COLO668 (cell line): ENCODE results near the gene MPL.

Source experiments
- DNase-seq: peaks from one replicate; lab custom pipeline; 2025; ENCODE audit not compliant: unreplicated experiment; lab: John Stamatoyannopoulos, UW

Gene MPL

DNA sequence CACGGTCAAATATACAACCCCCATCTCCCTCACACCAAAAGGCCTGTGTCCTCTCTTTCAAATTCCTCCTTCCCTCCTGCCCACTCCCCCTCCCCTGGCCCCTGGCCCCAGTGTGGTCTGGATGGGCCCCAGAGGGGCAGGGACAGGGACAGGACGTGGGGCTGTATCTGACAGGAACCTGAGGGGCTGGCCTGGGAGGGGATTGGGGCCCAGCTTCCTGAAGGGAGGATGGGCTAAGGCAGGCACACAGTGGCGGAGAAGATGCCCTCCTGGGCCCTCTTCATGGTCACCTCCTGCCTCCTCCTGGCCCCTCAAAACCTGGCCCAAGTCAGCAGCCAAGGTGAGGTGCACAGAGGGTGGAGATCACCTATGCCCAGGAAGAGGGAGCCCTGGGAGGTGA is at the start of gene MPL:
Gene MPL, plus strand, starts transcription at position 231 of the 400 bp plus-strand sequence. Its CDS starts 31 bp downstream, at position 262.
- no peak for DNase-seq

DNA sequence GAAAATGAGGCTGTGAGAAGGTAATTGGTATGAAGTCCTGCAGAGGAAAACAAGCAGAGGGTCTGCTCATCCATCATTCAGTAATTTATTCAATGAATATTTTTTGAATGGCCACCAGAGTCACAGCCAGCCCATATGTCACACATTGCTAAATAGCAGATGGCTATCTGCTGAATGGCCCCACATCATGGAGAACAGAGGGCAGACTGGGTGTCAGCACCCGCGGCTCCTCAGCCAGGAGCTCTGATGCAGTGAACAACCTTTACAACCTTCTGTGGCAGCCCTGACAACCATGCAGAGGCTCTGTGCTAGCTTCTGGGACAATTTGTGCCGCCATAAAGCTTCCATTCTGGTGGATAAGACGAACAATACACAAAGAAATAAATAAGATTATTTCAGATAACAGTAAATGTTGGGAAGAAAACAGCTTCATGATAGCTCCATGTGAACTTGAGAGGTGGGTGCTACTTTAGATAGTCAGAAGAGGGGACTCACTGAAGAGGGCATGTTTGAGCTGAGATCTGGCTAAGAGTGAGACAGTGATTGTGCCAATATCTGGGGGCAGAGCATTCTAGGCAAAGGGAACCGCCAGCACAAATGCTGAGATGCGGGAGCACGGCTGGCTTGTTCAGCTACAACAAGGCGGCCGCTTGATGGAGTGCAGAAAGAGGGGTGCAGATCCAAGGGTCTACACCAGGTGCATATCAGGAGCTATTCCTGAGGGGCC is 49.4 kb upstream of the MPL start:
- DNase-seq, result no peak

DNA sequence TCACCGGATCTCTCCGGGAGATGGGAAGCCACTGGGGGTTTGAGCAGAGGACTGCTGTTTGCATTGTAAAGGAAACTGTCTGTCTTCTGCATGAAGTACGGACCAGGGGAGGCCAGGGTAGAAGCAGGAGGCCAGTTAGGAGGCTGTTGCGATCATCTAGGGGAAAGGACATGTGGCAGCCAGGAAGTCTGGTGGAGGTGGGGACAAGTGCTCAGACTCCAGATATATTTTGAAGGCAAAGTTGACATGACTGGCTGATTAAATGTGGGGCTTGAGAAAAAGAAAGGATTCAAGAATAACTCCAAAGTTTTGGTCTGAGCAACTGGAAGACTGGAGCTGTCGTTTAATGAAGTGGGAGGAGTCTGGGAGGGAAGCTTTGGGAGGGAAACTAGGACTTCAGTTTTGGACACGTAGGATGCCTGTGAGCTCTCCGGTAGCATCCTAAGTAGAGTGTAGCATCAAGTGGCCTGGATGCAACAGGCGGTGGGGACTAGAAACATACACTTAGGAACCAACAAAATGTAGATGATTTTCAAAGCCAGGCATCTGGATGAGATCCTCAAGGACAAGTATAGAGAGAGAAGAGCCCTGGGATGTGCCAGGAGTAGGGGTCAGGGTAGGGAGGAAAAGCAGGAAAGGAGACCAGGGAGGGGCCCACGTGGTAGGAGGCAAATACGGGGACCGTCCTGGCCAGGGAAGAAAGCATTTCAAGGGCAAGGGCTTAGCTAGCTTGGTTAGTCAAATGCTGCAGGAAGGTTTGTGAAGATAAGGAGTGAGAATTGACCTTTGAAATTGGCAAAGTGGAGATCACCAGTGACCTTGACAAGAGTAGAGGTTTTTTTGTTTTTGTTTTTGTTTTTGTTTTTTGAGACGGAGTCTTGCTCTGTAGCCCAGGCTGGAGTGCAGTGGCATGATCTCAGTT is 48.6 kb upstream of the MPL start:
- no peak for DNase-seq

DNA sequence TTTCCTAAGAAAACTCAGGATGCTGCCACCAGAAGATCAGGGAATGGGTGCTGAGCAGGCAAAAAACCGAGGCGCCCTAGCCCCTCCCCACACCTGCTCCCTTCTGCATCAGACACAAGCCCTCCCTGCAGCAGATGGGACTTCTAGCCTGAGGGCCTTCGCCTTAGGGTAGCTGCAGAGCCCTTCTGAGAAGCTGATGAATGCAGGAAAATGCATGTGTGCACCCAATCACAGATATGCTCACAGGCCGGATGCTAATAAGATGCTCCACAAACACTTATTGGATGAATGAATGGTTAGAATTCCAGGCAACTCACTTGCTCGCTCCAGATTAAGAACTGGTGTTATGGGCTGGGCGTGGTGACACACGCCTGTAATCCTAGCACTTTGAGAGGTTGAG is 45.4 kb upstream of the MPL start:
- DNase-seq, result peak; percentile 36

DNA sequence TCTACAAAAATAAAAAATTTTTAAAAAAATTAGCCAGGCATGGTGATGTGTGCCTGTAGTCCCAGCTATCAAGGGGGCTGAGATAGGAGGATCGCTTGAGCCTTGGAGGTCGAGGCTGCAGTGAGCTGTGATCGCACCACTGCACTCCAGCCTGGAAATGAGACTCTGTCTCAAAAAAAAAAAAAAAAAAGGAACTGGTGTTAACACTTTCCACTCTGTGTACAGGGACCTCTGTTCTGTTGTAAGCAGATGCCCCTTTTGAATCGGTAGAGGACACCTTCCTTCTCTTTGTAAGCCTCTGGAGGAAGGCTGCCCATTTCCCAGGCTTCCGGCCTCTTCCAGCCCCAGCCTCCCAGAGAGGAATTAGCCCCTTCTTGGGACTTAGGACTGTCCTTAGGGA is 44.9 kb upstream of the MPL start:
- DNase-seq, result no peak

DNA sequence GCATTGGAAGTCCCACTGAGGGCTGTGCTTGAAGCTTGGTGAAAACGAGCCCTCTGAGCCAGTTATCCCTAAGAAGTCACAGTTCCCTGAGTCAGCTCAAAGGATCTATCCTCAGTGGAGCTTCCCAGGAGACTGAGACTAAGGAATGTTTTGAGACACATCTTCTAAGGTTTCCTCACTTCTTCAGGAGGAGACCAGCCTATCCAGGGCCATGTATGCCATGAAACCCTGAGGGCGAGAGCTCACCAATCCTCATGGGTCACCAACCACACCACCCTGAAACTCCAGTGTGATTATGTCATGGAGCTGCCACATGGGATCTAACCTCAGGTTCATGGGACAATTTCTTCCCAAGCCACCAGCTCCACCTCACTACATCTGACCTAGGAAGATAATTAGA is 44.4 kb upstream of the MPL start:
- no peak for DNase-seq

DNA sequence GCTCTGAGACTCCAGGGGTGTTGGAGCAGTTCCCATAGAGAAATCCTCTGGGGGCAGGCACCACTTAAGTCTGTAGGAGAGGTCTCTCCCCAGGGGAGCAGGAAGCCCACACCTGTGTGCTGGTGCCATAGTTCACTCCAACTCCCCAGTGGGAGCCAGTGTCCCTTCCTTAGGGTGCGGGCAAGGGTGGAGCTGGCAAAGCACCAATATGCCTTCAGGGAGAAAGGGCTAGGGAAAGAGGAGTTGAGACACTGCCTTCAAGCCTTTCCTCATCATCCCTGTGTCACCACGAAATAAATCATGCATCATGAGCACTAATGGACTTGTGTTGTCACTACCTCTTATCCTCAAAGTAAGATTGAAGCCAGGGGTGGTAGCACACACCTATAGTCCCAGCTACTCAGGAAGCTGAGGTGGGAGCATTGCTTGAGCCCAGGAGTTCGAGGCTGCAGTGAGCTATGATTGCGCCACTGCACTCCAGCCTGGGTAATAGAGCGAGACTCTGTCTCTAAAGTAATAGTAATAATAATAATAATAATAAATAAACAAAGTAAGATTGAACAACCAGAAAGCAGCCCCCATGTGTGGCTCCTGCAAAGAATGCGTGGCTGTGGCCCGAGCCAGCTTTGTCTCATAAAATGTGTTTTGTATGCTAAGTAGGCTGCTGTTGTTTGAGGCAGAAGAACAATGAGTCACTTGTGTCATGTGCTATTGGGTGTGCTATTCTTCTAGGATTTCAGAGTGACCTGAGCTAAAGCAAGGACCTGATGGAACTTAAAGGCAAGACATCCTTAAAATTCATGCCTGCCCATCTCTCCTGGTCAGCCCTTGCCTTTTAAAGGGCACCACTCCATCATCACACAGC is 43.5 kb upstream of the MPL start:
- no peak for DNase-seq

DNA sequence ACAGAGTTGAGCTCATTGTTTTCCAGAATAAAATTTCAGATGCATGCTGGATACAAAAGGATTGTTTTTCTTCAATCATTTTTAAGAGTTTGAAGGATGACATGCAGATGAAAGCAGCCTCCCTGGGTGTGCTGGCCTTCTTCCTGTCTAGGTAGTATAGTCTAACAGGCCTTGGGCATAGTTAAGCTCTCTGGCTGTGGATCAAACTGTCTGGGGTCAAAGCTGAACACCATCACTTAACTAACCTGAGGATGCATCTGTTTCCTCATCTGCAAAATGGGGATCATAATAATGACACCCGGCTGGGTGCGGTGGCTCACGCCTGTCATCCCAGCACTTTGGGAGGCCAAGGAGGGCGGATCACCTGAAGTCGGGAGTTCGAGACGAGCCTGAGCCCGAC is 42.9 kb upstream of the MPL start:
- DNase-seq, result no peak

DNA sequence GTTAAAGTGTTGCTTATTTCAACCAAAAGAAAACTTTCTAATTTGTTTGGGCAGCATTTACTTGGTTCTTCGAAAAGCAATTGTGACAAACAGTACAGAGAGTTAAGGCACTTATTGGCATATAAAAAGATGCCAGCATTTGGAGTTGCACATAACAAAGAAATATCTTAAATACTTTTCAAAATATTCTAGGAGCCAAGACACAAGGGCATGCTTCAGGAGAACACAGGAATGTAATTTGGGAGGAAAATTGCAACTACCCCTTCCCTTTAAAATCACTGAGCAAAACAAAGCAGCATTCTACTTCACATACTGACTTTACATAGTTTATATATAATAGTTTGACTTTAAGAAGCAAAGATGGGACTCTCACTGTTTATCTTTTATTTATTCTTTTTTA is 41.4 kb upstream of the MPL start:
- no peak for DNase-seq

DNA sequence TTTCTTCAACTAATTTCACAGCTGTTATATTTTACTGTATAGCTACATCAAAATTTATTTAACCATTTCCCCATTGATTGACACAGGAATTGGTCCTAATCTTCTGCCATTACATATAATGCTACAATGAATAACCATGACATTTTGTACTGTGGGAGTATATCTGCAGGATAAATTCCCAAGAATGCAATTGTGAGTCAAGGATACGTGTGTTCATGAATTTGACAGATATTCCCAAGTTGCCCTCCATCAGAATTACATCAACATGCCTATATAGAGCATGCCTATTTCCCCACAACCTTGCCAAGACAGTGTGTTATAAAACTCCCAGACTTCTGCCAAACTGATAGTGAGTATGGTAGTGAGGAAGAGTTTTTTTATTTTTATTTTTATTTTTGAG is 39.6 kb upstream of the MPL start:
- DNase-seq, result no peak

DNA sequence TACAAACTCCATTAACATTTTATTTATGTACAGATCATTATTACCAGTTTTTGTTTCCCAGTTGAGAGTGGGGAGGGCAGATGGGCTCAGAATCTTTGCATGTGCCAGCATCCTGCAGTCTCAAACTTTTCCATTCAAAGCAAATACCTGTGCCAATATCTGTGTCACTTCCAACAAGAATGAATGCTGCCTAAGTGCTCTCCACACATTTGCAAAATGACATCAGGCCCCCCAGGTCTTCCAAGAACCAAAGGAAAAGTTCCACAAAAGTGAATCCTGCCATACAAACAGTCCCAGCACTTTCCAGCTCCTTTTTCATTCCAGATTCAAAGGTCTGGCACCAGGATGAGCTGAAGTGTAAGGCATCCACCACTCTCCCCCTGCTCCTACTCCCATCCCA is 38.5 kb upstream of the MPL start:
- no peak for DNase-seq

DNA sequence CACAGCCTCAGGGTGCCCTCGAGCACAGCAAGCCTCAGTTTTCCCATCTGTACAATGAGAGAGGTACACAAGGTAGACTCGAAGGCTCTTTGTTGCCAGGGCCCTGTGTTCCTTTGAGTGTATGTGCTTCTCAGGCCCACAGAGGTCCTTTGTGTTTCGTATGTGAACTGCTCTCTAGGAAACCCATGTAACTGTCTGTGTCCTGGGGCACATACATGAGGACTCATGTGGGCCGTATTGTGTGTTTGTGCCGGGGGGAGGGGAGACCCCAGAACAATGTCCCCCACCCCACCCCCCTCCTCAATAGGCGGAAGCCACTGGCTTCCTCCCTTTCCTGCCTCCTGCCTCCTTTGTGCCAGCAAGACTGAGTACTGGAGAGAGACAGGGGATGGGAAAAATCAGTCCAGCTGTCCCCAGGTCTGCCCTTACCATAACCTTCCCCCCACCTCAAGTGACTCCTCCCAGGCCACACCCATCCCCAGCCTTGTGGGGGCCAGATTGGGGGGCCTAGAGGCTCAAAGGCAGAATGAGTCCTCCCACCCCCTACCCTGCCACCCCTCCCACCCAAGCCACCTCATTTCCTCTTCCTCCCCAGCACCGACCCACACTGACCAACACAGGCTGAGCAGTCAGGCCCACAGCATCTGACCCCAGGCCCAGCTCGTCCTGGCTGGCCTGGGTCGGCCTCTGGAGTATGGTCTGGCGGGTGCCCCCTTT is 37.1 kb upstream of the MPL start, which contains the start of gene TIE1:
Gene TIE1, plus strand, starts transcription at position 605 of the 717 bp plus-strand sequence. Its CDS starts 90 bp downstream, at position 695.
- DNase-seq, result no peak

DNA sequence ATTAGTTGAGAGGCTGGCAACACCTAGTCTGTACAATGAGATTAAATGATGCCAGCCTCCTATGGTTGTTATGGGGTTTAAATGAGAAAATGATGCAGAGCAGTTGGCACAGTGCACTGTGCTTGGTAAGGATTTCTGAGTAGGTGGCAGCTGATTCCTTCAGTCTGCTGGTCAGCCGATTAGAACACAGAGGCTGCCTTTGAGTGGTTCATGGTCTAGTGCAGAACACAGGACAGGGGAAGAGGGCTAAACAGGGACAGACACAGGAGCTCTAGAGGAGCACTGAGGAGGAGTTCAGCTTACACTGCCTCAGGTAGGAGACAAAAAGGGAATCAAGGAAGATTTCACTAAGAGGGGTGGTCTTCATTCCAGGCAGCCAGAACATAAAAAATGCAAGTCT is 35.4 kb upstream of the MPL start:
- DNase-seq, result no peak

DNA sequence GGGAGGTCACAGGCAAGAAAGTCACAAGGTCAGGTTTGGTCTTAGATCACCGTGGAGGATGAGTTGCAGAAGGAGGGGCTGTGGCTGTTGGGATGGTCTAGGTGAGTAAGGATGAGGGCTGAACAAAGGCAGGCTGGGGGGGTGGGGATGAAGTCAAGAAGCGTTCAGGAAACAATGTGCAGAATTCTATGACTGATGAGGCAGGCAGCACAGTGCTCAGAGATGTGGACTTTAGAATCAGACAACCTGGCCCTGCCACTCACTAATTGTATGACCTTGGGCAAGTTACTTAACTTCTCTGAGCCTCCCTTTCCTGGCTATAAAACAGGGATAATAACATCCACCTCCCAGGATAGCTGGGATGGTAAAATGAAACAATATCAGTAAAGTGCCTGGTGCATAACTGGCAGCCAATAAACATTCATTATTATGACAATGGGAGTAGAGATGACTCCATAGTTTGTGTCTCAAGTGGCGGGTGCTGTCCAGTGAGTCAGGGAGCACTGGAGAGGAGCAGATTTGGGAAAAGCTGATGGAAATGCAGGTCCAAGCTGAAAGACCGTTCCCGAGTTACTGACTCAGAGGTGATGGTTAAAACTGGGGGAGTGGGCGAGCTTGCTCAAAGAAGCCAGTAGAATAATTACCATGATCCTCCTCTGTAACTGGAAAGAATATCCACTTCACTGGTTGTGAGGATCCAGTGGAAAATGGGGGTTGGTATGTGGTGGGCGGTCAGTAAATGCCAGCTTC is 34.7 kb upstream of the MPL start:
- DNase-seq, result no peak

DNA sequence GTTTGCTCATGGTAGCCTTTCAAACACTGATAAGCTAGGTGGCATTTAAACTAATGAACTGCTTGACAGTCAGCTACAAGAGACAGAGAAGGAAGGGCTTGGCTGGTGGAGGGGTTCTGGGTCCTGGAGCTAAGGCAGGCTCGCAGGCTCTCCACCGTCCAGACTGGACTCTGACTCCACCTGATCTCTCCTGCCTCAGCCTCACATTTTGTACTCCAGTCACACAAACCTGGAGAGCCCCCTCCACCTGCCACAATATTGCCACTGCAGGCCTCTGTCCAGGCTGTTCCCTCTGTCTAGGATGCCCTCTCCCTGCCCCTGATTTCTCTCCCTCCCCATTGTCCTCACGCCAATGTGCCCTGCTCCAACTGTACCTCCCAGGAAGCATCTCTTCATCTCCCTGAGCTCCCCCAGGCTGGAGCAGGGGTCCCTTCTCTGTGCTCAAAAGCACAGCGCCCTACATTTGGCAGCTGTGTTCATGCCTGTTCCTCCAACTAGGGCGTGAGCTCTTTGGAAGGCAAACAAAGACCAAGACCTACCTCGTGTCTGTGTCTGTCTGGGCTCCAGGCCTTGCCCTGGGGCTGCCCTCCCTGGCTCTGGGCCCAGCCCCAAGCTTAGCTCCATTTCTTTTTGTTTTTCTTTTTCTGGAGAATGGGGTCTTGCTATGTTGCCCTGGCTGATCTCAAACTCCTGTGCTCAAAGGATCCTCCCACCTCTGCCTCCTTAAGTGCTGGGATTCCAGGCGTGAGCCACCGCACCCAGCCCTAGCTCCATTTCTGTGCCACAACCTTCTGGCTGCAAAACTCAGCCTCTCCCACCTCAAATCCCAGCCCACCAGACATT is 33.9 kb upstream of the MPL start:
- no peak for DNase-seq

DNA sequence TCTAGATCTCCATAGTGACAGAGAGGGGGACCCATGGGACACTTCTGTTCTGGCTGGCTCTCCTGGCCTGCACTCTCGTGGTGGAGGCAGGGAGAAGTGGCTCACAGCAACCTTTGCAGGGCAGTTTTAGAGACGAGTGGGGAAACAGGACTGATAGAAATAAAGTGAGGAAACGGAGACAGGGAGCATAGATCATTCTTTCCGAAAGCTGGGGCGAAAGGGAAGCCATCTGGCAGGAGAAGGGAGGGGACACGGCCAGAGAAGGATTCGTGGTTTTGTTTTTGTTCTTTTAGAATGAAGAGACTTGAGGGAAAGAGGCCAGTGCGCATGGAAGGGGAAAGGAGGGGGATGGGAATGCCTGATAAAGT is 33.3 kb upstream of the MPL start:
- DNase-seq, result no peak

DNA sequence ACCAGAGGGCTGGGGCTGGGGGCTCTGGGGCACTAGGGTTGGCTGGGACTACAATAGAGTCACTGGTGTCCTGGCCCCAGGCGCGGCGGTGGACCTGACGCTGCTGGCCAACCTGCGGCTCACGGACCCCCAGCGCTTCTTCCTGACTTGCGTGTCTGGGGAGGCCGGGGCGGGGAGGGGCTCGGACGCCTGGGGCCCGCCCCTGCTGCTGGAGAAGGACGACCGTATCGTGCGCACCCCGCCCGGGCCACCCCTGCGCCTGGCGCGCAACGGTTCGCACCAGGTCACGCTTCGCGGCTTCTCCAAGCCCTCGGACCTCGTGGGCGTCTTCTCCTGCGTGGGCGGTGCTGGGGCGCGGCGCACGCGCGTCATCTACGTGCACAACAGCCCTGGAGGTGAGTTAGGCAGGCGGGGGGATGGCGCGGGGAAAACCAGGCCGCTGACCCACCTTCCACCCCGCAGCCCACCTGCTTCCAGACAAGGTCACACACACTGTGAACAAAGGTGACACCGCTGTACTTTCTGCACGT is 32.8 kb upstream of the MPL start:
- DNase-seq, result no peak

DNA sequence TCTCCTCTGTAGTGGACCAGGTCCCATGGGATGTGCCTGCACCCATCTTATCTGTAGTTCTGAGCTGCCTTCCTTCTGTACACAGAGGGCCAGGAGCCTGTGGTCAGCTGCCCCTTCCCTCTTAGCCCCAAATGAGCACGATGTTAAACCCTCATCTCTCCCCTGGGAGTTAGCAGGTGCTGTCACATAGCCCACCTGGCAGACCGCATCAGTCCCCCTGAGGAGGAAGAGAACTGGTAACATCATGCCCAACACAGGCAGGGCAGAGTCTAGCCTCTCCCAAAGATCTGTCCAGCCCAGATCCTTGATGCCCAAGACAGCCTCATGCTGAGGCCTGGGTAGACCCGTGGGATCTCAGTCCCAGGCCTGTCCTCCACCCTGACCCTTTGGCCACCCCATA is 32.2 kb upstream of the MPL start:
- DNase-seq, result no peak
